GM18517 (cell line): ENCODE measurements around the gene FAF2.
"Not testable (repeated sequence)": the region's sequence is repeated elsewhere in the genome, so short reads cannot be mapped to it uniquely, and the experiment has no call there.

Experiments used
- ATAC-seq: cut with Tn5 transposase; IDR thresholded peaks from one replicate; pipeline ENCODE4 v1.9.1; 2021; ENCODE audit warnings: mild to moderate bottlenecking, moderate library complexity; ENCODE audit not compliant: unreplicated experiment

FAF2 gene

GRCh38 chr5:176454724-176455394 is 6.7 kb downstream of the FAF2 start:
- no peak for ATAC-seq

DNA sequence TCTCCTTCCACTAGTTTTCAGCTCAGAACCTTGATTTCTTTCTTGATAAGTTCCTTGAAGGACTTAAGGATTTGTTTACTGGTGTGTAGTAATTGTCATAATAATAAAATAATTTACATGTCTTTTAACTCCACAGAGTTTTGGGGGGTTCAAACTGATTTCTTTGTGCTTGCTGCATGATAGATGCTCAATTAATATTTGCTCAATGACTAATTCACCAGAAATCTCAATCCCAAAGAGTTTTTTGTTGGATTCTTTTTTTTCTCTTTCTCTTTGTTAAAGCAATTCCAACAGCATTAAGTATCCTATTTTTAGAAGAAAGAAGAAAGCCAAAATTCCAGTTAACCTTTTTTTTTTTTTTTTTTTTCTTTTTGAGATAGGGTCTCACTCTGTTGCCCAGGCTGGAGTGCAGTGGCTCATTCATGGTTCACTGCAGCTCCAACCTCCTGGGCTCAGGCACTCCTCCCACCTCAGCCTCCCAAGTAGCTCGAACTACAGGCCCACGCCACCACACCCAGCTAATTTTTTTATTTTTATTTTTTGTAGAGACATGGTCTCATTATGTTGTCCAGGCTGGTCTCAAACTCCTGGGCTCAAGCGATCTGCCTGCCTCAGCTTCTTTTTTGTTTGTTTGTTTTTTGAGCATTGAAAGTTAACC is 10.8 kb downstream of the FAF2 start:
- no peak for ATAC-seq

- ATAC-seq = no peak
Measured at GRCh38 chr5:176461349-176461748, 13.2 kb downstream of the FAF2 start.

DNA sequence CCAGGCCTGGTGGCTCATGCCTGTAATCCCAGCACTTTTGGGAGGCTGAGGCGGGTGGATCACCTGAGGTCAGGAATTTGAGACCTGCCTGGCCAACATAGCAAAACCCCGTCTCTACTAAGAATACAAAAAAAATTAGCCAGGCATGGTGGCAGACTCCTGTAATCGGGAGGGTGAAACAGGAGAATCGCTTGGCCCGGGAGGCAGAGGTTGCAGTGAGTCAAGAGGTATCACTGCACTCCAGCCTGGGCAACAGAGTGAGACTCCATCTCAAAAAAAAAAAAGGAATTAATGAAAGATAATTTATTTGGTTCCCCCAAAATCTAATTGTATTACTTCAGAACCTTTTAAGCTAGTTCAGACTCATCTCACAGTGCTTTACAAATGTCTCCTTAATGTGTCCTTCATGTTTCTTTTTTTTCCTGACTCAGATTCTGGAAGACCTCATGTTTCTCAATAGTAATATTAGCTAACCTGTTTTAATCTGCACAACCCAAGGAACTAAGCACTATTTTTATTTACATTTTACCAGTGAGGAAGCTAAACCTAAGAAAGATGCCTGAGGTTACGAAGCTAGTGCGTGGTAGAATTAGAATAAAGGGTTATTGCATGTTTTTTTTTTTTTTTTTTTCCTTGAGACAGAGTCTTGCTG is 15.1 kb downstream of the FAF2 start:
- ATAC-seq = no peak

- ATAC-seq = no peak
Measured at GRCh38 chr5:176466245-176466871, 18.2 kb downstream of the FAF2 start.

GRCh38 chr5:176469296-176469695 is 21.1 kb downstream of the FAF2 start:
- ATAC-seq = no peak

- no peak for ATAC-seq
Measured at GRCh38 chr5:176470539-176470938, 22.4 kb downstream of the FAF2 start.

GRCh38 chr5:176471098-176471497 is 22.9 kb downstream of the FAF2 start:
- no peak for ATAC-seq

GRCh38 chr5:176473335-176474006 is 25.3 kb downstream of the FAF2 start:
- no peak for ATAC-seq

- ATAC-seq = no peak
Measured at GRCh38 chr5:176474476-176474875, 26.3 kb downstream of the FAF2 start.

GRCh38 chr5:176481711-176482110 is 33.5 kb downstream of the FAF2 start:
- no peak for ATAC-seq

GRCh38 chr5:176485176-176485575 is 37.0 kb downstream of the FAF2 start:
- no peak for ATAC-seq

DNA sequence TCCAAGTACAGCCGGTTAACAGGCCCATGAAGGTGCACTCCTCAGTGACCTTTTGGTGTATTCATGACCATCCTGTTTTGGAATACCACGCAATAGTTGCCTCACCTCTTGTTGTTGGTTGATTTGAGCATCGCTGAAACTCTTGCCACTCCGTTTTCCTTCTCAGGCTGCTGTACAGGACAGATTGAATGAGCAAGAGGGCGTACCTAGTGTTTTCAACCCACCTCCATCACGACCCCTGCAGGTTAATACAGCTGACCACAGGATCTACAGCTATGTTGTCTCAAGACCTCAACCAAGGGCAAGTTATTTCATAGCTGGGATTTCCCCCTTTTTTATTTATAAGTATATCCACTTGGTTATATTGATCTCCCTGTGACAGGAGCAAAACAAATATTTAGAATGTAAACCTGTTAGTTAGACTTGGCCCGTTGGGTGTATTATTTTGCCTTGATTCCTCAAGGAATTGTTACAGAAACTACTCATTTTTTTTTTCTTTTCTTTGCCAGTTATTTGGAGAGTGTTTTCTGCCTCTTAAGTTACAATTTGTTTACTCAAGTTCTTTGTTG is 38.1 kb downstream of the FAF2 start:
- ATAC-seq = no peak

GRCh38 chr5:176487160-176487559 is 39.0 kb downstream of the FAF2 start:
- not testable (repeated sequence) for ATAC-seq

DNA sequence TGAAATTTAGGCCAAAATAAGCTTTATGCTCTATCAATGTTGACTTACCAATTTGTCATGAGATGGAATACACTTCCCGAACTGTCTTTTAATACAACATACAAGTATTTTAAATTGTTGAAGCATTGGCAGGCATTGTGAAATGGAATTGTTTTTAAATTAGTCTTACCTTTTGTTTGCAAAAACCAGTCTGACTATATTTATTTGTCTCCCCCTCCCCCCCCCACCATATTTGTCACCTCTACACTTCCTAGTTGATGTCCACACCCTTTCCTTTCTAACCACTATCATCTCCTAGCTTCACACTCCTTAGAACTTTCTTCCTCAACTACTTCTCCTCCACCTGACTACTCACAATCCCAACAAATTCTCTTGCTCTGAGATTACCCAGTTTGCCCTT is 40.9 kb downstream of the FAF2 start:
- no peak for ATAC-seq

DNA sequence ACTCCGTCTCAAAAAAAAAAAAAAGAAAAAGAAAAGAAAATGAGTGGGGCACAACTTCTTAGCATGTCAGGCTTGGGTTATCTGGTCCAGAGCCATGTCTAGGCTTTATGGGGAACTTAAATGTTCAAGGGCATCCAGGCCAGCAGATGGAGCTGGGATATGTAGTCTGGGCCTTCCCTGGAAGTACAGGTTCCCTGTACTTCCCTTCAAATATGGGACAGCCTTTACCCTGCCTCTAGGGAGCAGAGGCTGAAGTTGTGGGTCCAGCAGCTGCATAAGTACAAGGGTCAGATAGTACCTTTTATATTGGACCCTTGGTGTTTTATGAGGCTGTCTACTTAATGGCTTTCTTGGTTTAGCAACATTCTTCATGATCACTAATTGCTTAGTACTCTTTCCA is 42.1 kb downstream of the FAF2 start:
- no peak for ATAC-seq

GRCh38 chr5:176491101-176491502 is 42.9 kb downstream of the FAF2 start:
- no peak for ATAC-seq

- no peak for ATAC-seq
Measured at GRCh38 chr5:176491901-176492300, 43.7 kb downstream of the FAF2 start.

DNA sequence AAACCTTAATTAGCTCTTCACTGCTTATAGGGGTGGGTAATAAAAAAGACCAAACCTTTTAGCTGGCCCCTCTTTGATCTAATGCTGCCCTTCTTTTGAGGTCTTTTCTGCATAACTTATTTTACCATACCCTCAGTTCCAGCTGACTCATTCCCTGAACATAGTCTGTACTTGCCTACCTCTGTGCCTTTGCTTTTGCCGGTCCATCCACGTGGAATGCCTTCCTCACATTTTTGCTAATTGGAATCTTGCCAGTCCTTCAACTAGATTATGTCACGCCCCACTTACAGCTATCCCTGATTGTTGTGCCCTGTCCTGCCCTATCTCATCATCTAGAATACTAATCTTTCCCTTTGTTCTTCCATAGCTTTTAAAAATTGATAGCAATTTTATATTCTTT is 44.2 kb downstream of the FAF2 start:
- no peak for ATAC-seq

GRCh38 chr5:176497852-176498251 is 49.7 kb downstream of the FAF2 start:
- no peak for ATAC-seq

DNA sequence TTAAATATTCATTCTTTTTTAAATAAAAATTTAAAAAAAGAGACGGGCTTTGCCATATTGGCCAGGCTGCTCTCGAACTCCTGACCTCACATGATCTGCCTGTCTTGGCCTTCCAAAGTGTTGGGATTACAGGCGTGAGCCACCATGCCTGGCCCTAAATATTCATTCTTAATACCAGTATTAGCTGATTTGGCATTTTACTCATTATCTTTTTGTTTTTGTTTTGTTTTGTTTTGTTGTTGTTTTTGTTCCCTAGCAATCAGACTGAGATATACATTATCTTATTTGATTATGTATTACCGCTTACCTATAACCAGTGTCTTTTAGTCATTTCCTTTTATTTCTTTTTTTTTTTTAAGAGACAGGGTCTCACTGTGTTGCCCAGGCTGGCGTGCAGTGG is 51.1 kb downstream of the FAF2 start:
- ATAC-seq = no peak
